Daoy (cell line): Measurements from ENCODE around the gene GRIP2. TPM values are rescaled to one million over a fixed set of nuclear protein-coding genes. Genes with fewer than 3 reads are reported as not detected.

Experiments
- DNase-seq: peaks from one replicate; pipeline ENCODE4 v3.0.0-alpha.2; 2015; ENCODE audit warnings: low read depth
- total RNA-seq: library from RNA; depleted of rRNA; stranded (reverse); fragments of >200 nt; shearing (Covaris generic); gene quantifications from 2 replicates; pipeline ENCODE4 v1.2.3, GENCODE V29; 2014

GRIP2 gene
- total RNA-seq, 1 experiment from 2014 or later = not detected

GRCh38 chr3:14561051-14561960 is 21.2 kb upstream of the GRIP2 start:
- DNase-seq = no peak

GRCh38 chr3:14560110-14560509 is 20.0 kb upstream of the GRIP2 start:
- no peak for DNase-seq

GRCh38 chr3:14558029-14558428 is 17.9 kb upstream of the GRIP2 start:
- DNase-seq = no peak

GRCh38 chr3:14555835-14556234 is 15.7 kb upstream of the GRIP2 start:
- DNase-seq = no peak

- DNase-seq = no peak
Measured at GRCh38 chr3:14554715-14555114, 14.6 kb upstream of the GRIP2 start.

- DNase-seq = no peak
Measured at GRCh38 chr3:14553871-14554270, 13.7 kb upstream of the GRIP2 start.

- DNase-seq = no peak
Measured at GRCh38 chr3:14552717-14553116, 12.6 kb upstream of the GRIP2 start.

GRCh38 chr3:14552041-14552648 is 12.0 kb upstream of the GRIP2 start:
- peak; percentile 54 for DNase-seq

GRCh38 chr3:14550651-14551611 is 10.8 kb upstream of the GRIP2 start:
- DNase-seq = peak; percentile 40

GRCh38 chr3:14550181-14550580 is 10.0 kb upstream of the GRIP2 start:
- no peak for DNase-seq

GRCh38 chr3:14549256-14549919 is 9.2 kb upstream of the GRIP2 start:
- DNase-seq = peak; percentile 28

GRCh38 chr3:14548321-14548729 is 8.2 kb upstream of the GRIP2 start:
- peak; percentile 65 for DNase-seq

GRCh38 chr3:14547693-14548092 is 7.6 kb upstream of the GRIP2 start:
- DNase-seq = no peak

GRCh38 chr3:14546041-14546440 is 5.9 kb upstream of the GRIP2 start:
- DNase-seq = no peak

GRCh38 chr3:14545251-14545635 is 5.1 kb upstream of the GRIP2 start:
- DNase-seq = no peak

- no peak for DNase-seq
Measured at GRCh38 chr3:14544282-14545250, 4.4 kb upstream of the GRIP2 start.

- no peak for DNase-seq
Measured at GRCh38 chr3:14543446-14543845, 3.3 kb upstream of the GRIP2 start.

GRCh38 chr3:14542656-14543055 is 2.5 kb upstream of the GRIP2 start:
- DNase-seq = no peak

GRCh38 chr3:14541646-14542045 is 1.5 kb upstream of the GRIP2 start:
- no peak for DNase-seq

GRCh38 chr3:14540821-14541385 is 761 bp upstream of the GRIP2 start:
- no peak for DNase-seq
